Skin epidermis (tissue), 12 donors: ENCODE results near the gene DYNLT1.
"Not testable (repeated sequence)": the region's sequence is repeated elsewhere in the genome, so short reads cannot be mapped to it uniquely, and the experiment has no call there.

Source experiments
- H3K27ac ChIP-seq, 21 experiments: fragments of 200-600 bp; sonication (generic) in 11 of 21; one replicate each; pipeline ENCODE4 v1.5.0; 2020; ENCODE audit warnings: mild to moderate bottlenecking in 3 of 21, inconsistent platforms in 2 of 21, moderate library complexity in 2 of 21
- H3K4me3 ChIP-seq, 7 experiments: fragments of 200-600 bp; sonication (generic) in 2 of 7; one replicate each; pipeline ENCODE4 v1.5.0; 2020; ENCODE audit warnings: inconsistent platforms in 2 of 7, mild to moderate bottlenecking in 2 of 7, moderate library complexity in 1 of 7

Gene DYNLT1

GRCh38 chr6:158666628-158667359 lies 22.3 kb upstream of the DYNLT1 start:
- peak overlapping the region in 8 of 21 experiments; percentile 1 to 70 (median 36) for H3K27ac ChIP-seq

GRCh38 chr6:158665332-158665731 lies 20.8 kb upstream of the DYNLT1 start:
- H3K4me3 ChIP-seq: no peak overlapping the region
- H3K27ac ChIP-seq: no peak overlapping the region

More at GRCh38 chr6:158666628-158667359, 22.3 kb upstream of the DYNLT1 start:
- no peak overlapping the region for H3K4me3 ChIP-seq

GRCh38 chr6:158663625-158664165 lies 19.2 kb upstream of the DYNLT1 start:
- Histone ChIP-seq H3K27ac (peak overlapping the region in 13 of 21 experiments; percentile 12 to 72 (median 40)), H3K4me3 (peak overlapping the region in 1 of 7 experiments; percentile 16)

GRCh38 chr6:158662954-158663624 lies 18.5 kb upstream of the DYNLT1 start:
- H3K4me3 ChIP-seq: peak overlapping the region in 2 of 7 experiments; percentile 4 to 16

GRCh38 chr6:158662607-158662953 lies 18.0 kb upstream of the DYNLT1 start:
- peak overlapping the region in 1 of 7 experiments; percentile 16 for H3K4me3 ChIP-seq
- peak overlapping the region in 4 of 21 experiments; percentile 16 to 72 (median 53) for H3K27ac ChIP-seq

More at GRCh38 chr6:158662954-158663624, 18.5 kb upstream of the DYNLT1 start:
- peak overlapping the region in 15 of 21 experiments; percentile 12 to 72 (median 40) for H3K27ac ChIP-seq

GRCh38 chr6:158661156-158661685 lies 16.7 kb upstream of the DYNLT1 start:
- Histone ChIP-seq H3K27ac (peak overlapping the region in 2 of 21 experiments; percentile 14 to 25), H3K4me3 (no peak overlapping the region)

GRCh38 chr6:158660333-158660754 lies 15.8 kb upstream of the DYNLT1 start:
- H3K27ac ChIP-seq: no peak overlapping the region

GRCh38 chr6:158656986-158657385 lies 12.4 kb upstream of the DYNLT1 start:
- H3K27ac ChIP-seq: not testable (repeated sequence)

More at GRCh38 chr6:158660333-158660754, 15.8 kb upstream of the DYNLT1 start:
- no peak overlapping the region for H3K4me3 ChIP-seq

GRCh38 chr6:158655569-158656450 lies 11.3 kb upstream of the DYNLT1 start:
- H3K27ac ChIP-seq: peak overlapping the region in 4 of 21 experiments; percentile 9 to 75 (median 55)
- no peak overlapping the region for H3K4me3 ChIP-seq

More at GRCh38 chr6:158656986-158657385, 12.4 kb upstream of the DYNLT1 start:
- H3K4me3 ChIP-seq: not testable (repeated sequence)

GRCh38 chr6:158654960-158655489 lies 10.5 kb upstream of the DYNLT1 start:
- Histone ChIP-seq H3K4me3 (no peak overlapping the region), H3K27ac (peak overlapping the region in 14 of 21 experiments; percentile 11 to 84 (median 72))

GRCh38 chr6:158654498-158654897 lies 10.0 kb upstream of the DYNLT1 start:
- Histone ChIP-seq H3K27ac (peak overlapping the region in 19 of 21 experiments; percentile 4 to 84 (median 61)), H3K4me3 (no peak overlapping the region)

GRCh38 chr6:158653577-158654354 lies 9.2 kb upstream of the DYNLT1 start:
- H3K4me3 ChIP-seq: no peak overlapping the region
- H3K27ac ChIP-seq: peak overlapping the region in 20 of 21 experiments; percentile 4 to 84 (median 61)

- not testable (repeated sequence) for H3K4me3 ChIP-seq
- H3K27ac ChIP-seq: peak overlapping the region in 9 of 21 experiments; percentile 4 to 82 (median 50)
Observed at GRCh38 chr6:158651981-158652737, 7.6 kb upstream of the DYNLT1 start.

- peak within 1 kb of the TSS in 19 of 21 experiments; percentile 14 to 80 (median 57) for H3K27ac ChIP-seq
- H3K4me3 ChIP-seq: peak within 1 kb of the TSS in 2 of 7 experiments; percentile 2
Observed at GRCh38 chr6:158649289-158650143, 5.0 kb upstream of the DYNLT1 start, which contains the start of gene SYTL3. Gene SYTL3 (plus strand): TSS chr6:158650054. CDS start chr6:158663269, 13,215 bp downstream.

- no peak overlapping the region for H3K4me3 ChIP-seq
- H3K27ac ChIP-seq: peak overlapping the region in 13 of 21 experiments; percentile 33 to 80 (median 65)
Observed at GRCh38 chr6:158648682-158649131, 4.2 kb upstream of the DYNLT1 start.

- no peak overlapping the region for H3K4me3 ChIP-seq
- H3K27ac ChIP-seq: no peak overlapping the region
Observed at GRCh38 chr6:158647501-158647900, 3.0 kb upstream of the DYNLT1 start.
